GM19438 (cell line): ENCODE measurements around the gene GJB5.

ENCODE experiments used
- ATAC-seq: cut with Tn5 transposase; IDR thresholded peaks from one replicate; pipeline ENCODE4 v1.9.1; 2021; ENCODE audit warnings: low read depth; ENCODE audit not compliant: unreplicated experiment

GJB5 gene

GRCh38 chr1:34744851-34745250 is 10.0 kb upstream of the GJB5 start:
- ATAC-seq, result no peak

- no peak for ATAC-seq
Observed at GRCh38 chr1:34745666-34746065, 9.2 kb upstream of the GJB5 start.

GRCh38 chr1:34746101-34746500 is 8.7 kb upstream of the GJB5 start:
- no peak for ATAC-seq

- no peak for ATAC-seq
Observed at GRCh38 chr1:34746785-34747637, 7.8 kb upstream of the GJB5 start.

DNA sequence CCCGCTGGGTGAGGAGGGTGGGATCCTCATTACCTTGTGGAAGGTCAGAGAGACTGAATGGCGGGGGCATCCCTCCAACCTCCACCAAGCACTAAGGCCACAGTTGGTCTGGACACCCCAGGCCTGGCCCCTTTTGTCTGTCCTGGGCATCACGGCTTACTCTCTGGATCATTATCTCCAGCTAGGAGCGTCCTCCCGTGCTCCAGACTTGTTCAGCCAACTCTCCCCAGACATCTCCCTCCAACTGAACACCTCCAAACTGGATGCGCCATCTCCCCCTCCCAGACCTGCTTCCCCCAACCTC is 7.3 kb upstream of the GJB5 start:
- no peak for ATAC-seq

DNA sequence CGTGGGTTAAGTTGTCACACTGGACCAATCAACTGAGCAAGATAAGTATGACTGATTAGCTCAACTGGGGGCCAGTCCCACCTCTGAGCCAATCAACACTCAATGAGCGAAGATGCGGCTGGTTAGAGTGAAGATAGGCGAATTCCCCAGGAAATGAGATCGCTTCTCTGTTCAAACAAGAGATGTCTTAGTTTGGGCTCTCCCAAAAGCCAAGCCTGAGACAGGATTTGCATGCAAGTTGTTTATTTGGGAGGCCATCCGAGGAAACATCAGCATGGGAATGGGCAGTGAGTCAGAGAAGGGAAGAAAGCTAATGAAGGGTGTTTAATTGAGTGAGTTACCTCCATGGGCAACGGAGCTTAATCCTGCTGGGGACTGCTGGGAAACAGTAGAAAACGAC is 4.9 kb upstream of the GJB5 start:
- ATAC-seq, result no peak

DNA sequence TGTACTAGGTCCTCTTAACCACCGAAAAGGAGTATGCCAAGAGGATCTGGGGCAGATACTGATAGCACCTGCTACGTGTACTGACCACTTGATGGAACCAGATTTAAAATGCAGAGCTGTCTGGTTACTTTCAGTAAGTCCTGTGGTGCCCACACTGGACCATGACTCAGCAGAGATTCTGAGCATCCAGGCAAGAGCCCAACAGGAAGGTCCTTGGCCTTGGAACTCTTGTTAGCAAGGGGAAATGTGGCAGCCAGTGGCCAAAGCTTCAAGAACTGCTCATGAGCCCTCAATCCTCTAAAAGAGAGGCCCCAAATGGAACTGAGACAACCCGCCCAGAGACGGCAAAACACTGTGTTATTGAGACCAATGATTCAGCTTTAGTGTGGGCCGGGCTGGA is 4.2 kb upstream of the GJB5 start:
- no peak for ATAC-seq

- ATAC-seq, result no peak
Observed at GRCh38 chr1:34753163-34753562, 1.7 kb upstream of the GJB5 start.

DNA sequence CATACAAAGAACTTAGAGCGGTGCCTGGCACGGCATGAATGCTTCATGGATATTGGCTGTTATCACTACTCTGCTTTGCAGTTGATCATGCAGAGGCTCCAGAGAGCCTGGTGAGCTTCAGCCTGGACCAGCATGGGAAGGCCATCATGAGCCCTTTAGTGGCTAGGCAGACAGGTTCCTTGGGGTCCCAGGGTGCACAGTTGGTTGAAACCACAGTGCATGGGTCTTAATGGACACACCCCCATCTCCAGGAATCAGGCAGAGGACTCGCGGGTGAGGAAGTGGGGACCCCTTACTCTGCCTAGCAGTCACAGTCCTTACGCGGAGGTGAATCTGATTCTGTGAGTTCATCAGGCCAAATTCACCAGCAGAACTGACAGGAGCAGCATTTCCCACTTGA is 1.1 kb downstream of the GJB5 start:
- ATAC-seq, result no peak

GRCh38 chr1:34757386-34757785 is 2.5 kb downstream of the GJB5 start:
- no peak for ATAC-seq

DNA sequence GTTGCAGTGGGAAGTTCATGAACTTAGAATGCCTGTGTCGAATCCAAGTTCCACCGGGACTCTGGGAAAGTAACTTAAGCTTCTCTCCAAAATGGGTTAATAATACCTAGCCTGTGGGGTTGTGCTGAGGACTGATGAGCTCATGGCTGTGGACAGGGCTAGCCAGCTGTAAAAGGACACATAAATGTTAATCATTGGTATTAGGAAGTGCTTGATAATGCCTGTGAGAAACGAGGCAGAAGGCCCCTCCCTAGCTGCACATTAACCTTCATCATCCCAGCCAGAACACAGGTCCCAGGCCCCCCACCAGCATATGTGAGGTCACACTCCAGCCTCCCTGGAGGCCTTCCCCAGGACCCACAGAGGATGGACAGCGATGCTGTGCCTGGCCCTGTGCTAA is 3.9 kb downstream of the GJB5 start:
- ATAC-seq, result no peak

GRCh38 chr1:34759503-34760357 is 4.9 kb downstream of the GJB5 start, which contains the start of gene GJB4:
Gene GJB4, plus strand, starts transcription at chr1:34759740. Its CDS starts 1,515 bp downstream, at chr1:34761255.
- no peak for ATAC-seq

- ATAC-seq, result no peak
Observed at GRCh38 chr1:34761176-34761761, 6.4 kb downstream of the GJB5 start.

DNA sequence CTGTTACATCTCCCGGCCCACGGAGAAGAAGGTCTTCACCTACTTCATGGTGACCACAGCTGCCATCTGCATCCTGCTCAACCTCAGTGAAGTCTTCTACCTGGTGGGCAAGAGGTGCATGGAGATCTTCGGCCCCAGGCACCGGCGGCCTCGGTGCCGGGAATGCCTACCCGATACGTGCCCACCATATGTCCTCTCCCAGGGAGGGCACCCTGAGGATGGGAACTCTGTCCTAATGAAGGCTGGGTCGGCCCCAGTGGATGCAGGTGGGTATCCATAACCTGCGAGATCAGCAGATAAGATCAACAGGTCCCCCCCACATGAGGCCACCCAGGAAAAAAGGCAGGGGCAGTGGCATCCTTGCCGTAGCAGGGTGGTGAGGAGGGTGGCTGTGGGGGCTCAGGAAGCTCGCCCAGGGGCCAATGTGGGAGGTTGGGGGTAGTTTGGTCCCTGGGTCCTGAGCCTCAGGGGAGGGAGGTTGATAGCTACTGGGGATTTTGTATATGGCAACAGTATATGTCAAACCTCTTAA is 7.0 kb downstream of the GJB5 start:
- ATAC-seq, result no peak

DNA sequence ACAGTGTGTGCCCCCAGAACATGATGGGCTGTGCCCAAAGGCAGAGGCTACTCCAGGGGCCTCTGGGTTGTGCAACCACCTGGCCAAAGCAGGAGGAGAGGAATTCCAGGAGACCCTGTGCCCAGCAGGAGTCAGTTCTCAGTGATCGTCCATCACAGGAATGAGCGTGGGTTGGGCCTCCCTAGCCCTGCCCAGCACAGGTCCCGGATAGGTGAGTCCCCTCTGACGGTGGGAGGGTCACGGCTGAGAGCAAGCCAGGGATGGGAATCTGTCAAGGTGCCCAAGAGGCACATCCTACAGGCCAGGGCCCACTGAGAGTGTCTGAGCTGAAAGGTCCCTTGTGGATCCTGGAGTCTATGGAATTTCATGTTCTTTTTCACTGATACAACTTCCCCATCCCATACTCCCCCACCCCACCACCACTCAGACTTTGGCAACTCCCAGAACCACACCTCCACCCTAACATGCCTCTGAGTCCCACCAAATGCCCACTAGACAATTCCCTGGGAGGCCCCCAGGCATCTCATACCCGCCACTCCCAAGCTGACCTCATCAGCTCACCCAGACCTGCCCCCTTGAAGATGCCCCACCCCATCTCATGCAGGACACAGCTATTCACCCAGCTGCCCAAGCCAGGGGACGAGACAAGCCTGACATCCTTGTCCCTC is 7.8 kb downstream of the GJB5 start:
- no peak for ATAC-seq

DNA sequence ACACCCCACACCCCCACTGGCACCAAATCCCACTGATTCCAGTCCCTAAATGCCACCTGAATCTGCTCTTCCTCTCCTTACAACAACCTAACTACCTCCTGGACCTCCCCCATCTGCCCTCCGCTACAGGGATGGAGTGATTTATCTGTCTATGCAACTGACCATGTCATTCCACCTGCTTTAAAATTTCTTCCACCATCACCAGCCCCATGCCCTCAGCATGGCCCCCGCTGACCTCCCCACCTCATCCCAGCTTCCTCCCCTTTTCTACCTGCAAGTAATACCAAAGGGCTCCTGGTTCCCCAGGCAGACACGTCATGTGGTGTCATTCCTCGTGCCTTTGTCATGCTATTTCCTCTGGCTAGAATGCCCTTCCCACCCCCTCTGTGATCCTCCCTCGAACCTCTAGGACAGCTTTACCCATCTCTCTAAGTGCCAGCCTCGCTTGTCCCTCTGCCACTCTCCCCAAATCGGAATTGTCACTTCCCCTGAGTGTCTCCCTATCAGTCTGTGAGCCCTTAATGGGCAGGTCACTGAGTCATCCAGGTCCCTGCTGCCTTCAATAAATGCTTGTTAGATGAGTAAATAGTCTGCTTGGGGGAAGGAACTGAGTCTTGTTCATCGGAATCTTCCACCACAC is 8.4 kb downstream of the GJB5 start:
- ATAC-seq, result no peak

GRCh38 chr1:34768856-34769255 is 14.0 kb downstream of the GJB5 start:
- ATAC-seq, result no peak

DNA sequence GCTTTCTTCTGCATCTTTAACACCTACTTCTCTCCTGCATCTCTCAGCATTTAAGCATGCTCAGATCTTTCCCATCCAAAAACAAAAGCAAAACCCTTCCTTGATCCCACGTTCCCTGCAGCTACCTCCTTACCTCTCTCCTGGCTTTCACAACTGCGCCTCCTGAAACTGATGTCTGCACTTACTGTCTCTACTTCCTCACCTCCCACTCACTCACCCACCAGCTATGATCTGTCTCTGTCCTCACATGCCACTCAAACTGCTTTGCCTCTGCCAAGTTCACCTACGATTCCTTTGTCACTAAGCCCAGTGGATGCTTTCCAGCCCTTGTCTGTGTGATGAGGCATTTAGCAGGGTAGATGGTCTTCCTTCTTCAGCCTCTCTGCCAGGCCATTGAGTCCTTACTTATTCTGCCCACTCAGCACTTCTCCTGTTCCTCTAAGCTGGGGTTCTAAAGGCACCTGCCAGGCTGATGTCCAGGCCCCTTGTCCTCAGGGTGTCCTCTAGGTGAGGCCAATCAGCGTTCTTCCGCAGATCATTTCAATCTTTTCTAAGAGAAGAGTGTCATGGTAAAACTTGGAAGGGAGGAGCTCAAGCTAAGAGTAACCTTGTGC is 16.2 kb downstream of the GJB5 start:
- ATAC-seq, result no peak

DNA sequence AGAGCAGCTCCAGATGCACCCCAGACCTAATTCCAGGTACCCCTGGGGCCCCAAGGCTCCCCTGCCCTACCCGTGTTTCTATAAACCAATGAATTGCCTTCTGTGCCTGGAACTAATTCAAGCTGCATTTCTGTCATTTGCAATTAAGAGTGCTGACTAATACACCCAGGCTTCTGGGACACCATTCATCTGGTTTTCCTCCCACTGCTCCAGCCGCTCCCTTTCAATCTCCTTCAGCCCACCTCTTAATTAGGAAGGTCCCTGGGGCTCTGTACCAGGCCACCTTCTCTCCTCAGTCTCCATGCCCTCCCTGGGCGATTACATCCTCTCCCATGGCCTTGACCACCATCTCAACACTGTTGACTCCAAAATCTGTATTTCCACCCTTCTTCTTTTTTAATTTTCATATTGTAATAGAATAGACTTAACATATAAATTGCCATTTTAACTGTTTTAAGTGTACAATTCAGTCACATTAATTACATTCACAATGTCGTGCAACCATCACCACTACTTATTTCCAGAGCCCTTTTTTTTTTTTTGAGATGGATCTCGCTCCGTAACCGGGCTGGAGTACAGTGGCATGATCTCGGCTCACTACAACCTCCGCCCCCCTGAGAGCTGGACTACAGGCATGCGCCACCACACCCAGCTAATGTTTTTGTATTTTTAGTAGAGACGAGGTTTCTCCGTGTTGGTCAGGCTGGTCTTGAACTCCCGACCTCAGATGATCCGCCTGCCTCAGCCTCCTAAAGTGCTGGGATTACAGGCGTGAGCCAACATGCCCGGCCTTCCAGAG is 16.9 kb downstream of the GJB5 start:
- no peak for ATAC-seq
